ENCODE results near the gene SLC9A9. TPM values are rescaled to one million over a fixed set of nuclear protein-coding genes. Genes with fewer than 3 reads are reported as not detected.

SLC9A9 gene
- total and polyA plus RNA-seq, 10 of the 15 experiments (the other 5 are each of a cell fraction or from before 2014, with no cell fraction given): 3.5 to 14.2 (median 9.3) TPM

DNA sequence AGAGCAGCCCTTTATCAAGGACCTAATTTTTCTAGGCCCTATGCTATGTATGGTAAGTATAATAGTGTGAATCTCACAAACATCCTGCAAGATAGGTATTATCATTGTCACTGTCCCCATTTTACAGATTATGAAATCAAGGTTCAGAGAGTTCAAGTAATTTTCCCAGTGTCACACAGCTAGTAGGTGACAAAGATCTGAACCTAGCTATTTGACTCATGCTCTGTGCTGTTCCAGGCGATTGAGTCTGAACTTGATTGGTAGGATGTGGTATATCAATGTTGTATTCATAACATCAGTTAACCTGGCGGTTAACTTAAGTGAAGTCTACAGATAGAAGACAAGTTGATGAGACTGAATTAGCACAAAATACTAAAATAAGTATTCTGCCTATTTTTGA lies 498.8 kb downstream of the SLC9A9 start:
- ChIA-PET RAD21 (ENCODE audit: unreplicated experiment) (interaction anchor here (1.0 to 2.1 kb wide), 4 partner anchors 225 to 309 kb away, joined by 3 to 7 read pairs (median 4); no protein-coding TSS in a partner anchor), POLR2A (no interaction called here), SMC1A (ENCODE audit: uncharacterized antibody, unreplicated experiment) (interaction anchor here (1.5 to 2.4 kb wide), 4 partner anchors 9 to 225 kb away, joined by 3 to 10 read pairs (median 5); no protein-coding TSS in a partner anchor), CTCF (interaction anchor here (1.2 to 2.1 kb wide), 8 partner anchors 9 to 308 kb away, joined by 3 to 6 read pairs (median 4); no protein-coding TSS in a partner anchor)
- Histone ChIP-seq H4K20me1 (ENCODE audit: control insufficient read depth, insufficient read depth) (no peaks in the 10 kb centered on the region), H3K27ac (ENCODE audit: control insufficient read depth, insufficient read depth) (no peak overlapping the region), H3K79me2 (ENCODE audit: control insufficient read depth, insufficient read depth, low read length) (no peaks in the 10 kb centered on the region), H3K9ac (ENCODE audit: control insufficient read depth, insufficient read depth, low read length) (no peak overlapping the region), H2AFZ (ENCODE audit: control insufficient read depth, low read depth, low read length) (no peak overlapping the region), H3K9me3 (replicated peaks; ENCODE audit: control insufficient read depth, insufficient read depth, low read length) (no peaks in the 10 kb centered on the region), H3K4me3 (no peak overlapping the region), H3K27me3 (replicated peaks in 1 of 2; ENCODE audit: control insufficient read depth in 2 of 2, insufficient read depth in 2 of 2, low read length in 1 of 2) (no peaks in the 10 kb centered on the region), H3K4me2 (ENCODE audit: control insufficient read depth, insufficient read depth) (no peak overlapping the region), H3K36me3 (ENCODE audit: control insufficient read depth in 2 of 2, insufficient read depth in 2 of 2, low read length in 1 of 2) (no peaks in the 10 kb centered on the region), H3K4me1 (ENCODE audit: control insufficient read depth, insufficient read depth, low read length) (peaks cover 5% of the 10 kb centered on the region)
- peak; percentile 75 for ATAC-seq
- TF ChIP-seq JUNB (IDR thresholded peaks at IDR 0.05) (peak; percentile 38; the same call in 1 of the 2 replicates), RUNX3 (IDR thresholded peaks at IDR 0.05; ENCODE audit: low read length) (peak; percentile 47), LARP7 (IDR thresholded peaks at IDR 0.05) (no peak), NFIC (IDR thresholded peaks at IDR 0.05; ENCODE audit: low read depth, low read length) (no peak), EP300 (IDR thresholded peaks at IDR 0.05; ENCODE audit: borderline replicate concordance in 1 of 2, control insufficient read depth in 1 of 2, low read depth in 2 of 2, low read length in 2 of 2) (no peak), PAX8 (IDR thresholded peaks at IDR 0.05) (no peak), DPF2 (IDR thresholded peaks at IDR 0.05) (no peak), SMAD5 (IDR thresholded peaks at IDR 0.05; ENCODE audit: low read depth) (no peak), MYB (IDR thresholded peaks at IDR 0.05; ENCODE audit: borderline replicate concordance, low read depth, low read length) (no peak), ETV6 (conservative IDR thresholded peaks at IDR 0.05 in 1 of 2, IDR thresholded peaks at IDR 0.05 in 1 of 2; ENCODE audit: borderline replicate concordance in 1 of 2, low read depth in 1 of 2) (no peak), ZNF217 (IDR thresholded peaks at IDR 0.05) (no peak), RBBP5 (conservative IDR thresholded peaks at IDR 0.05) (no peak), POU2F2 (IDR thresholded peaks at IDR 0.05; ENCODE audit: borderline replicate concordance, low read depth, low read length) (no peak), RELA (IDR thresholded peaks at IDR 0.05; ENCODE audit: borderline replicate concordance, partially characterized antibody) (no peak)
- TF ChIP-seq, protein P1, sequence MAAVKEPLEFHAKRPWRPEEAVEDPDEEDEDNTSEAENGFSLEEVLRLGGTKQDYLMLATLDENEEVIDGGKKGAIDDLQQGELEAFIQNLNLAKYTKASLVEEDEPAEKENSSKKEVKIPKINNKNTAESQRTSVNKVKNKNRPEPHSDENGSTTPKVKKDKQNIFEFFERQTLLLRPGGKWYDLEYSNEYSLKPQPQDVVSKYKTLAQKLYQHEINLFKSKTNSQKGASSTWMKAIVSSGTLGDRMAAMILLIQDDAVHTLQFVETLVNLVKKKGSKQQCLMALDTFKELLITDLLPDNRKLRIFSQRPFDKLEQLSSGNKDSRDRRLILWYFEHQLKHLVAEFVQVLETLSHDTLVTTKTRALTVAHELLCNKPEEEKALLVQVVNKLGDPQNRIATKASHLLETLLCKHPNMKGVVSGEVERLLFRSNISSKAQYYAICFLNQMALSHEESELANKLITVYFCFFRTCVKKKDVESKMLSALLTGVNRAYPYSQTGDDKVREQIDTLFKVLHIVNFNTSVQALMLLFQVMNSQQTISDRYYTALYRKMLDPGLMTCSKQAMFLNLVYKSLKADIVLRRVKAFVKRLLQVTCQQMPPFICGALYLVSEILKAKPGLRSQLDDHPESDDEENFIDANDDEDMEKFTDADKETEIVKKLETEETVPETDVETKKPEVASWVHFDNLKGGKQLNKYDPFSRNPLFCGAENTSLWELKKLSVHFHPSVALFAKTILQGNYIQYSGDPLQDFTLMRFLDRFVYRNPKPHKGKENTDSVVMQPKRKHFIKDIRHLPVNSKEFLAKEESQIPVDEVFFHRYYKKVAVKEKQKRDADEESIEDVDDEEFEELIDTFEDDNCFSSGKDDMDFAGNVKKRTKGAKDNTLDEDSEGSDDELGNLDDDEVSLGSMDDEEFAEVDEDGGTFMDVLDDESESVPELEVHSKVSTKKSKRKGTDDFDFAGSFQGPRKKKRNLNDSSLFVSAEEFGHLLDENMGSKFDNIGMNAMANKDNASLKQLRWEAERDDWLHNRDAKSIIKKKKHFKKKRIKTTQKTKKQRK (IDR thresholded peaks at IDR 0.05; ENCODE audit: low read depth, low read length): no peak
- TF ChIP-seq, protein P2, sequence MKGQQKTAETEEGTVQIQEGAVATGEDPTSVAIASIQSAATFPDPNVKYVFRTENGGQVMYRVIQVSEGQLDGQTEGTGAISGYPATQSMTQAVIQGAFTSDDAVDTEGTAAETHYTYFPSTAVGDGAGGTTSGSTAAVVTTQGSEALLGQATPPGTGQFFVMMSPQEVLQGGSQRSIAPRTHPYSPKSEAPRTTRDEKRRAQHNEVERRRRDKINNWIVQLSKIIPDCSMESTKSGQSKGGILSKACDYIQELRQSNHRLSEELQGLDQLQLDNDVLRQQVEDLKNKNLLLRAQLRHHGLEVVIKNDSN (IDR thresholded peaks at IDR 0.05; ENCODE audit: borderline replicate concordance, extremely low read length, insufficient read depth, low read depth, low read length): no peak
- BruUV-seq (replicated peaks): no TSS peak
- DNase-seq (ENCODE audit: low read depth, low spot score): no peak
- in situ Hi-C loops (cut with MboI): no loop called here
- WGBS (ENCODE audit: insufficient coverage, insufficient replicate concordance, low lambda C conversion rate, missing lambda C conversion rate): 13% methylated on average over 2 of the region's 2 CpGs
- peak; percentile 41 for FAIRE-seq
- intact Hi-C loops (cut with micrococcal nuclease; ENCODE audit: unreplicated experiment): loop anchor here (5.0 kb wide), 1 partner anchor 227 kb away; no protein-coding TSS in a partner anchor
